ENCODE measurements around the gene VSIR. TPM values are rescaled to one million over a fixed set of nuclear protein-coding genes. Genes with fewer than 3 reads are reported as not detected.

The VSIR gene
- total RNA-seq, 1 donor from 2014 or later = 2.9 TPM

DNA sequence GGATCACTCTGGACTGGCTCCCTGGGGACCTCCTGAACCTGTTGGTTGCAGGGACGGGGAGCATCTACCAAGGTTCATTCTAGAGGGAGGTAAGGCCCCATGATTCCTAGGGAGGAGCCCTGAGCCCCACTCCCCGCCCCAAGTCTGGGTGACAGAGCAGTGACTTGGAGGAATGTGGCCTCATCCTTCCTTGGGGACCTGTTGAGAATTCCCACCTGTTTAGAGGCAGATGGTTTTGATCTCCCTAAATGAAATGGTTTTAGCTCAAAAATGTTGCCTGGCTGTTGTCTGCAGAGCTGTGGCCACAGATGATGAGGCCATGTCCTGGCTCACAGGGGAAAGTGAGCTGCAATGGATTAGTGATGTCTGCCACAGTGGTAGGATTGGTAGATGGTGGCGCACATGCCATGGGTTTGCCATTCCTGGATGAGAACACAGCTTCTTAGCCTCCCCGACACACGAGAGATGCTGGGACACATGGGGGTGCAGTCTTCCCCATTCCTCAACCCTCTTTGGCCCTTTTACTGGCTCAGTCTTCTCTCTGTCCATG is 66.0 kb downstream of the VSIR start:
- no peak overlapping the region for H3K4me3 Mint-ChIP-seq (ENCODE audit: unreplicated experiment)

DNA sequence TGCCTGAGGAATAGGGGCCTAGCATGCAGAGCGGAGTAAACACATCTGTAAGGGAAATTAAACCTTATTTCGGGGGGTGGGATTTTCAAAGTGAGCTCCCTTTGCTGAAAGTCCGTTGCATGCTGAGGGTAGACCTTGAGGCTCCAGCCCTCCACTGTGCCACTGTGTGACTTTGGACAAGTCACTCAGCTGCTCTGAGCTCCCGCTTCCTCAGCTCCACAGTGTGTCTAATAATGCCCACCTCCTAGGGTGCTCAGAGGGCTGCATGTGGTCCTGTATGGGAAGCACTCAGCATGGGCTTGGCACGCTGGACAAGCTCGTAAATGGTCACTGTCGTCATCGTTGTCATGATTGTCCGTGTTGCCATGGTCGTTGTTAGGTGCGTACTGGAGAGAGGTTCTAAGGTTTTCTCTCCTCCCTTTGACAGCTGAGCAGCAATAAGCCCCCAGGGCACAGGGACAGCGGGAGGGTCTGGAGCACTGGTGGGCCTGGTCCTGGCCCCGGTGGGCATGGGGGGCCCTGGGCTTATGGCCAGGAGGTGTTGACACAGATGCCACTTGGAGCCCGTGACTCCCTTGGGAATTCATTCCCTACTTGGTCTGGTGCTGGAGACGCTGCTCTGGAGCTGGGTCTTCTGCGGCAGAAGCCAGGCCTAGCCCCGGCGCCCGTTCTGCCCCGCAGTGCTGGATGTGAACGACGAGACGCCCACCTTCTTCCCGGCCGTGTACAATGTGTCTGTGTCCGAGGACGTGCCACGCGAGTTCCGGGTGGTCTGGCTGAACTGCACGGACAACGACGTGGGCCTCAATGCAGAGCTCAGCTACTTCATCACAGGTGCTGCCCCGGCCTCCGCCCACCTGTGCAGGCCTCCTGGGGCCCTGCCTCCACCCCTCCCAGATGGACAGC is 66.9 kb downstream of the VSIR start:
- H4K20me1 ChIP-seq (ENCODE audit: insufficient read depth, low read length) = no peaks in the 10 kb centered on the region
- no peaks in the 10 kb centered on the region for H3K36me3 Mint-ChIP-seq (ENCODE audit: low read depth, unreplicated experiment)
- TF ChIP-seq EZH2 (IDR thresholded peaks at IDR 0.05; ENCODE audit: insufficient read depth, low read length) = no peak
- TF ChIP-seq, protein P1, sequence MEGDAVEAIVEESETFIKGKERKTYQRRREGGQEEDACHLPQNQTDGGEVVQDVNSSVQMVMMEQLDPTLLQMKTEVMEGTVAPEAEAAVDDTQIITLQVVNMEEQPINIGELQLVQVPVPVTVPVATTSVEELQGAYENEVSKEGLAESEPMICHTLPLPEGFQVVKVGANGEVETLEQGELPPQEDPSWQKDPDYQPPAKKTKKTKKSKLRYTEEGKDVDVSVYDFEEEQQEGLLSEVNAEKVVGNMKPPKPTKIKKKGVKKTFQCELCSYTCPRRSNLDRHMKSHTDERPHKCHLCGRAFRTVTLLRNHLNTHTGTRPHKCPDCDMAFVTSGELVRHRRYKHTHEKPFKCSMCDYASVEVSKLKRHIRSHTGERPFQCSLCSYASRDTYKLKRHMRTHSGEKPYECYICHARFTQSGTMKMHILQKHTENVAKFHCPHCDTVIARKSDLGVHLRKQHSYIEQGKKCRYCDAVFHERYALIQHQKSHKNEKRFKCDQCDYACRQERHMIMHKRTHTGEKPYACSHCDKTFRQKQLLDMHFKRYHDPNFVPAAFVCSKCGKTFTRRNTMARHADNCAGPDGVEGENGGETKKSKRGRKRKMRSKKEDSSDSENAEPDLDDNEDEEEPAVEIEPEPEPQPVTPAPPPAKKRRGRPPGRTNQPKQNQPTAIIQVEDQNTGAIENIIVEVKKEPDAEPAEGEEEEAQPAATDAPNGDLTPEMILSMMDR (IDR thresholded peaks at IDR 0.05; ENCODE audit: insufficient read depth, low read depth, low read length) = no peak
- H3K79me2 ChIP-seq (ENCODE audit: insufficient read depth, low read length) = no peaks in the 10 kb centered on the region
- no peaks in the 10 kb centered on the region for H3K4me1 Mint-ChIP-seq (ENCODE audit: low read depth, unreplicated experiment)
- peaks cover 8% of the 10 kb centered on the region for H3K27me3 ChIP-seq (ENCODE audit: insufficient read depth, low read length)
- H3K27me3 Mint-ChIP-seq (ENCODE audit: low read depth, unreplicated experiment) = peaks cover 45% of the 10 kb centered on the region
- no peak for FAIRE-seq
- H3K27ac ChIP-seq (ENCODE audit: low read depth, low read length) = no peak overlapping the region
- no peaks in the 10 kb centered on the region for H3K9me3 ChIP-seq (ENCODE audit: insufficient read depth, low read depth, low read length)
- H3K27ac Mint-ChIP-seq (ENCODE audit: unreplicated experiment) = no peak overlapping the region
- H3K36me3 ChIP-seq (ENCODE audit: insufficient read depth, low read length) = no peaks in the 10 kb centered on the region
- no peak overlapping the region for H2AFZ ChIP-seq (ENCODE audit: low read depth, low read length)
- no peaks in the 10 kb centered on the region for H3K4me1 ChIP-seq (ENCODE audit: insufficient read depth, low read length)
- H3K9me3 Mint-ChIP-seq (ENCODE audit: unreplicated experiment) = no peaks in the 10 kb centered on the region
- no peak for DNase-seq (ENCODE audit: low read depth)
- no peak overlapping the region for H3K4me3 Mint-ChIP-seq (ENCODE audit: unreplicated experiment)
- no peak overlapping the region for H3K4me2 ChIP-seq (ENCODE audit: low read length)
- H3K4me3 ChIP-seq (ENCODE audit: insufficient read depth, low read depth, low read length) = no peak overlapping the region
- no peak overlapping the region for H3K9ac ChIP-seq (ENCODE audit: low read length)

More for the DNA sequence above, 66.0 kb downstream of the VSIR start:
- Histone ChIP-seq H3K4me1 (ENCODE audit: insufficient read depth, low read length) (no peaks in the 10 kb centered on the region), H3K9me3 (ENCODE audit: insufficient read depth, low read depth, low read length) (no peaks in the 10 kb centered on the region), H3K27ac (ENCODE audit: low read depth, low read length) (no peak overlapping the region), H3K9ac (ENCODE audit: low read length) (no peak overlapping the region), H3K4me2 (ENCODE audit: low read length) (no peak overlapping the region), H3K79me2 (ENCODE audit: insufficient read depth, low read length) (no peaks in the 10 kb centered on the region), H3K4me3 (ENCODE audit: insufficient read depth, low read depth, low read length) (no peak overlapping the region), H4K20me1 (ENCODE audit: insufficient read depth, low read length) (no peaks in the 10 kb centered on the region), H2AFZ (ENCODE audit: low read depth, low read length) (no peak overlapping the region), H3K36me3 (ENCODE audit: insufficient read depth, low read length) (no peaks in the 10 kb centered on the region), H3K27me3 (ENCODE audit: insufficient read depth, low read length) (peaks cover 8% of the 10 kb centered on the region)
- no peak overlapping the region for H3K27ac Mint-ChIP-seq (ENCODE audit: unreplicated experiment)
- no peaks in the 10 kb centered on the region for H3K4me1 Mint-ChIP-seq (ENCODE audit: low read depth, unreplicated experiment)
- no peak for FAIRE-seq
- no peaks in the 10 kb centered on the region for H3K36me3 Mint-ChIP-seq (ENCODE audit: low read depth, unreplicated experiment)
- H3K9me3 Mint-ChIP-seq (ENCODE audit: unreplicated experiment) = no peaks in the 10 kb centered on the region
- peaks cover 45% of the 10 kb centered on the region for H3K27me3 Mint-ChIP-seq (ENCODE audit: low read depth, unreplicated experiment)
- TF ChIP-seq, protein P1 (IDR thresholded peaks at IDR 0.05; ENCODE audit: insufficient read depth, low read depth, low read length) = no peak
- no peak for TF ChIP-seq EZH2 (IDR thresholded peaks at IDR 0.05; ENCODE audit: insufficient read depth, low read length)
- no peak for DNase-seq (ENCODE audit: low read depth)

DNA sequence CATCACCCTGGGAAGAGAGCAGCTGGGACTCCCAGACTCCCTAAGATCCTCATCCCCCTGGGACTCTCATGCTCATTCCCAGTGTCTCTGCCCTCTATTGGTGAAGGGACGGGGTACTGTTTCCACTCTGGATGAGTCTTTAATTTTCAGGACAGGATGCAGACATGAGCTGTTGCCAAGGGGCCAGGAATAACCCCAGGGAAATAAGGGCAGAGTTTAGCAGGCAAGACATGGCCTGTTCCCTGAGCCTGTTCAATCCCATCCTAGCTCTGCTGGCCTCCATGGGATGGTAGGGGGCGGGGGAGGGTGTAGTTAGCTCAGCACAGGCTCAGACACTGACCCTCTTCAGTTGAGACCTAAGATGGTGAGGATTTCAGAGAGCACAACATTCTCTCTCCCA is 67.7 kb downstream of the VSIR start:
- Histone ChIP-seq H3K36me3 (ENCODE audit: insufficient read depth, low read length) (no peaks in the 10 kb centered on the region), H3K9ac (ENCODE audit: low read length) (no peak overlapping the region), H3K27ac (ENCODE audit: low read depth, low read length) (no peak overlapping the region), H3K4me1 (ENCODE audit: insufficient read depth, low read length) (no peaks in the 10 kb centered on the region), H3K4me2 (ENCODE audit: low read length) (no peak overlapping the region), H2AFZ (ENCODE audit: low read depth, low read length) (no peak overlapping the region), H3K27me3 (ENCODE audit: insufficient read depth, low read length) (peaks cover 8% of the 10 kb centered on the region), H3K79me2 (ENCODE audit: insufficient read depth, low read length) (no peaks in the 10 kb centered on the region), H3K4me3 (ENCODE audit: insufficient read depth, low read depth, low read length) (no peak overlapping the region), H4K20me1 (ENCODE audit: insufficient read depth, low read length) (no peaks in the 10 kb centered on the region), H3K9me3 (ENCODE audit: insufficient read depth, low read depth, low read length) (no peaks in the 10 kb centered on the region)
- no peak for DNase-seq (ENCODE audit: low read depth)
- H3K9me3 Mint-ChIP-seq (ENCODE audit: unreplicated experiment) = no peaks in the 10 kb centered on the region
- TF ChIP-seq, protein P1 (IDR thresholded peaks at IDR 0.05; ENCODE audit: insufficient read depth, low read depth, low read length) = no peak
- no peak for TF ChIP-seq EZH2 (IDR thresholded peaks at IDR 0.05; ENCODE audit: insufficient read depth, low read length)
- no peak overlapping the region for H3K27ac Mint-ChIP-seq (ENCODE audit: unreplicated experiment)
- no peaks in the 10 kb centered on the region for H3K36me3 Mint-ChIP-seq (ENCODE audit: low read depth, unreplicated experiment)
- no peak for FAIRE-seq
- H3K4me3 Mint-ChIP-seq (ENCODE audit: unreplicated experiment) = no peak overlapping the region
- H3K4me1 Mint-ChIP-seq (ENCODE audit: low read depth, unreplicated experiment) = no peaks in the 10 kb centered on the region
- H3K27me3 Mint-ChIP-seq (ENCODE audit: low read depth, unreplicated experiment) = peaks cover 50% of the 10 kb centered on the region

Data from astrocyte (in vitro differentiated cells and primary cell).